Stimulated activated memory B cell treated with anti-CD40 and anti-IgM and Interleukin-4, amounts not matched to agents 10 μg/mL and 1 μg/mL and 100 μg/mL, for 72 hours (primary cell): ENCODE measurements around the gene CDK17.
"Not testable (repeated sequence)": the region's sequence is repeated elsewhere in the genome, so short reads cannot be mapped to it uniquely, and the experiment has no call there.

Source experiments
- ATAC-seq: fragments of 150-1000 bp; cut with Tn5 transposase; 2 replicates; pipeline ENCODE4 v1.10.0; 2021
- H3K27ac Mint-ChIP-seq: one replicate; pipeline ENCODE4 v1.8.0; 2022; ENCODE audit warnings: mild to moderate bottlenecking, mixed read lengths
- H3K27me3 Mint-ChIP-seq: one replicate; pipeline ENCODE4 v1.8.0; 2022; ENCODE audit warnings: mixed read lengths
- H3K36me3 Mint-ChIP-seq: one replicate; pipeline ENCODE4 v1.8.0; 2022; ENCODE audit warnings: mixed read lengths
- H3K4me1 Mint-ChIP-seq: one replicate; pipeline ENCODE4 v1.8.0; 2022; ENCODE audit warnings: mixed read lengths
- H3K4me3 Mint-ChIP-seq: one replicate; pipeline ENCODE4 v1.8.0; 2022; ENCODE audit warnings: mild to moderate bottlenecking, moderate library complexity, mixed read lengths
- H3K9me3 Mint-ChIP-seq: one replicate; pipeline ENCODE4 v1.8.0; 2022; ENCODE audit warnings: mixed read lengths

Gene CDK17

DNA sequence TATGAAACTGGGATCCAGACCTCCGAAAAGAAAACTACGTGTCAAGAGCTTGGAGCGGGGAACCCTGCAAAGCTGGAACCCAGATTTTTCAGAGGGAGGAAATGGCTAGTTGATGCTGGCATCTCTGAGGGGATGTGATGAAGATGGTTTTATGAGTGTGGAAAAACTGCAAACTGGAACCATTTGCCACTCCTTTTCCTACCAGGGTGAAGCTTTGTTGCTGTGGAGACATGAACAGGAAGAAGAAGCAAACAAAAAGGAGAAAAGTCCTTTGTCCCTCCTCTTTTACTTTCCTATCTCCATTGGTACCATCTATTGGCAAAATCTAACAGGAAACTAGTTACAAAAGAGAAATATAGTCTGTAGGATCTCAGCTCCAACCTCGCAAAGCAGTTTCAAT lies 39.2 kb downstream of the CDK17 start:
- Mint-ChIP-seq H3K27me3 (no peaks in the 10 kb centered on the region), H3K36me3 (peaks cover 13% of the 10 kb centered on the region), H3K4me1 (peaks cover 33% of the 10 kb centered on the region), H3K9me3 (peaks cover 3% of the 10 kb centered on the region), H3K27ac (no peak overlapping the region), H3K4me3 (no peak overlapping the region)
- ATAC-seq: no peak

DNA sequence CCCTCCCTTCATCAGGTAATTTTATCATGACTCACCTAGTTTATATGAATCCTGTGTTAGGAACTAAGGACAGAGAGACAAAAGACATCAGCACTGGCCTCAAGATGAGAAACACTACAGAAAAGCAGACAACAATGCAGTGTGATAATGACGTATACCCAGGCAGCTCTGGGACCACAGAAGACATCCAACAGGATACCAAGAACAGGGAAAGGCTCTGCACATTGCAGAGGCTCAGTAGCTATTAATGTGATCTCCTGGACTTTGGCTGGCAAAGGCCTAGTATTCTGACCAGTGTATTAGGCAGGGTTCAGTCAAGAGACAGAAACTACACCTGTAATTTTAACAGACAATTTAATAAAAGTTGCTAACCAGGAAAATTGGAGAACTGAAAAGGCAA lies 39.7 kb downstream of the CDK17 start:
- no peaks in the 10 kb centered on the region for H3K27me3 Mint-ChIP-seq
- peaks cover 31% of the 10 kb centered on the region for H3K4me1 Mint-ChIP-seq
- peaks cover 3% of the 10 kb centered on the region for H3K9me3 Mint-ChIP-seq
- ATAC-seq: no peak
- H3K4me3 Mint-ChIP-seq: no peak overlapping the region
- H3K27ac Mint-ChIP-seq: no peak overlapping the region
- peaks cover 13% of the 10 kb centered on the region for H3K36me3 Mint-ChIP-seq

DNA sequence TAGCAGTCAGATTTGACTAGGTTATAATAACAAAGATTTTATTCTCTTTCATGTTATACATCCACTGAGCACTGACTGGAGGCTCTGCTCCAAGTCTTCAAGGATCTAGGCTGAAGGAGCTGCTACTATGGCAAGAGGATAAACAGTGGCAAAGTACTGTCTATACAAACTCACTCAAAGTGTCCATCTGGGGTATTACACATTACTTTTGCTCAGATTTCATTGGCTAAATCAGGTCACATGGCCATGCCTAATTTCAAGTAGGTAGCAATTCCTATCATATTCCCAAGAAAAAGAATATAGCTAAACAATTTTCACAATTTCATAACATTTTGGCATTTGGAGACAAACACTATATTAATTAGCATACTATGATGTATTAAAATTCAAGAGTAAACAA lies 40.9 kb downstream of the CDK17 start:
- Mint-ChIP-seq H3K4me1 (peaks cover 36% of the 10 kb centered on the region), H3K27ac (no peak overlapping the region), H3K9me3 (peaks cover under 1% of the 10 kb centered on the region), H3K27me3 (no peaks in the 10 kb centered on the region), H3K36me3 (peaks cover 9% of the 10 kb centered on the region), H3K4me3 (no peak overlapping the region)
- ATAC-seq: no peak

DNA sequence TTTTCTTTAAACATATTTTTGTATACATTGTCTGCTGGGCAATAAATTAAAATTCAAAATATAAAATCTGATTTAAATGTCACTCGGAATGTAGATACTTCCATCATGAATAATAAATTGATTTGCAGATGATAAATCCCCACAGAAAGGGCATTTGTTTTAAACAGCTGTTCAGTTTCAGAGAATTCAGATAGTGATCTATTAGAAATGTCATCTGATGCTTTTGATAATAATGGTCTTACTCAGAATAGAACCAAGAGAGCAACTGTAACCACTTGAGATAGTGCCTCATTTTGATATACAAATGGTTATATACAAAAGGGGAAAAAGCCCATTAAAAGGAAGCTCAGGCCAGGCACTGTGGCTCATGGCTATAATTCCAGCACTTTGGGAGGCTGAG lies 43.4 kb downstream of the CDK17 start:
- Mint-ChIP-seq H3K27me3 (no peaks in the 10 kb centered on the region), H3K36me3 (peaks cover 7% of the 10 kb centered on the region), H3K27ac (no peak overlapping the region), H3K4me3 (no peak overlapping the region), H3K4me1 (peaks cover 52% of the 10 kb centered on the region), H3K9me3 (no peaks in the 10 kb centered on the region)
- ATAC-seq: no peak

DNA sequence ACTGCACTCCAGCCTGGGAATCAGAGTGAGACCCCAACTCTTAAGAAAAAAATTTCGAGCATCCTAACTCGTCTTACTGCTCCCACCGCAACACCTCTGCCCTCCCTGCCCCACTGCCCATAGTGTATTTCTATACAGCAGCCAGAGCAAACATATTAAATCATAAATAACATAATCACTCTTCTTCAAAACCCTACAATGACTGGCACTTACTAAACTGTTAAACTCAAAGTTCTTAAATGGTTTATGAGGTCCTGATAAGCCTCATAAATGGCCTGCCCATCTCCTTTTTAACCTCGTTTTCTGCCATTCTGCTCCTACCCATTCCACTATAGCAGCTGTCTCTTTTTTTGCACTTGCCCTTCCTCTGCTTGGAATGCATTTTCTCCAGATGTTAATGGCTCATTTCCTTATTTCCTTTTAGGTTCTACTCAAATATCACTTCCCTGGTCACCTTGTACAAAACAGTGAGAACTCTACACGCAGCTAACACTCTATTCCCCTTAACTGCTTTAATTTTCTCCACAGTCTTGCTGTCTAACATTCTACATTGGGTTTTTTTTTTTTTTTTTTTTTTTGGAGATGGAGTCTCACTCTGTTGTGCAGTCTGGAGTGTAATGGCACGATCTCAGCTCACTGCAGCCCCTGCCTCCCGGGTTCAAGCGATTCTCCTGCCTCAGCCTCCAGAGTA lies 45.2 kb downstream of the CDK17 start:
- H3K4me3 Mint-ChIP-seq: no peak overlapping the region
- no peaks in the 10 kb centered on the region for H3K36me3 Mint-ChIP-seq
- no peak overlapping the region for H3K27ac Mint-ChIP-seq
- peaks cover 57% of the 10 kb centered on the region for H3K4me1 Mint-ChIP-seq
- ATAC-seq: no peak
- no peaks in the 10 kb centered on the region for H3K27me3 Mint-ChIP-seq
- no peaks in the 10 kb centered on the region for H3K9me3 Mint-ChIP-seq

DNA sequence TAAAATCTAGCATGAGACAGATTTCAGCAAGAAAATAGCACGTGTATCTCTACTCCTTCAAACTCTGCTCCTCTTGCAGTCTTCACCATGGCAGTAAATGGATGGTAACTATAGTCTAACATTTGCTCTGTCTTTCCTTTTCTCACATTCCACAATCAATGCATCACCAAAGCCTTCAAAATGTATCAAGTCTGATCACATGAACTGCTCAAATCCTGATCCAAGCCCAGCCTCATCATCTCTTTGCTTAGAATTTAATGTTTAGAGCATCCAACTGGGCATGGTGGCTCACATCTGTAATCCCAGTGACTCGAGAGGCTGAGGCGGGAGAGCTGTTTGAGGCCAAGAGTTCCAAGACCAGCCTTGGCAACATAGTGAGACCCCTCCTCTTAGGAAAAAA lies 45.9 kb downstream of the CDK17 start:
- Mint-ChIP-seq H3K9me3 (no peaks in the 10 kb centered on the region), H3K4me1 (peaks cover 53% of the 10 kb centered on the region), H3K4me3 (no peak overlapping the region), H3K27me3 (no peaks in the 10 kb centered on the region), H3K36me3 (no peaks in the 10 kb centered on the region), H3K27ac (peak overlapping the region; percentile 5)
- ATAC-seq: no peak

DNA sequence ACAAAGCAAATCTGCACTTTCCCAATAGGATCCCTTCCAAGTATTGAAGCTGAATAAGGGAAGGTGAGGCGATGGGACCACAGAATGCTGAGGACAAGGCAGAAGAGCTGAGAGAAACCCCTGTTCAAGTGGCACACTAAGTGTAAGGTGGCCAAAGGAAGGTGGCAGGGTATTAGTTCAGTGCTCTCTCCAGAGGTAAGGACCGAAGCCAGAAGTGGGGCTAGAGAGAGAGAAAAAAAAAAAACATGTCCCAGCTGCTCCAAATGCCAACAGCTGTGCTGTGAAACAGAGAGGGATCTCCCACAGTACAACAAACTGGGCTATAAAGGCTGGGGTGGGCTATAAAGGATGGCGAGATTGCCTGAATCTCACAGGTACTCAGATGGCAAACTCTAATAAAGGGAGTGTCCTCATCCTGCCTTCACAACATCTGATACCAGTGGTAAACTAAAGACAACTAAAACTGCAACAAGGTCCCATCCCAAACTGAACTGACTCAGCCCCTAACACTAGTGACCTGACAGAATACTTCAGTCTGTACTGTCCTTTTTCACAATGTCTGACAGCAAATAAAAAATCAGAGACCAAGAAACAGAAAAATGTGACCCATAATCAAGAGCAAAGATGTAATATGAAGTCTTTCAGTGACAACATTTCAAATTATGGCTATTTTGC lies 47.9 kb downstream of the CDK17 start:
- peaks cover 69% of the 10 kb centered on the region for H3K4me1 Mint-ChIP-seq
- peak overlapping the region; percentile 64 for H3K27ac Mint-ChIP-seq
- H3K4me3 Mint-ChIP-seq: no peak overlapping the region
- H3K36me3 Mint-ChIP-seq: peaks cover 4% of the 10 kb centered on the region
- peak; percentile 47 for ATAC-seq
- no peaks in the 10 kb centered on the region for H3K9me3 Mint-ChIP-seq
- H3K27me3 Mint-ChIP-seq: no peaks in the 10 kb centered on the region

DNA sequence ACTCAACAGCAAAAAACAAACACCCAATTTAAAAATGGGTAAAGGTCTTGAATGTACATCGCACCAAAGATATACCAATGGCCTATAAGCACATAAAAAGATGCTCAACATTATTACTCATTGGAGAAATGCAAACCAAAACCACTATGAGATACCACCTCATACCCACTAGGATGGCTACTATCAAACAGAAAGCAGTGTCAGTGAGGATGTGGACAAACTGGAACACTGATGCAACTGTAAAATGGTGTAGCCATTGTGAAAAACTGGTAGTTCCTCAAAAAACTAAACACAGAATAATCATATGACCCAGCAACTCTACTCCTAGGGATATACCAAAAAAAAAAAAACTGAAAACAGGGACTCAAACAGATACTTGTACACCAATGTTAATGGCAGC lies 49.3 kb downstream of the CDK17 start:
- no peak overlapping the region for H3K4me3 Mint-ChIP-seq
- peaks cover 79% of the 10 kb centered on the region for H3K4me1 Mint-ChIP-seq
- no peak overlapping the region for H3K27ac Mint-ChIP-seq
- no peaks in the 10 kb centered on the region for H3K9me3 Mint-ChIP-seq
- no peaks in the 10 kb centered on the region for H3K27me3 Mint-ChIP-seq
- H3K36me3 Mint-ChIP-seq: peaks cover 10% of the 10 kb centered on the region
- ATAC-seq: peak; percentile 61

DNA sequence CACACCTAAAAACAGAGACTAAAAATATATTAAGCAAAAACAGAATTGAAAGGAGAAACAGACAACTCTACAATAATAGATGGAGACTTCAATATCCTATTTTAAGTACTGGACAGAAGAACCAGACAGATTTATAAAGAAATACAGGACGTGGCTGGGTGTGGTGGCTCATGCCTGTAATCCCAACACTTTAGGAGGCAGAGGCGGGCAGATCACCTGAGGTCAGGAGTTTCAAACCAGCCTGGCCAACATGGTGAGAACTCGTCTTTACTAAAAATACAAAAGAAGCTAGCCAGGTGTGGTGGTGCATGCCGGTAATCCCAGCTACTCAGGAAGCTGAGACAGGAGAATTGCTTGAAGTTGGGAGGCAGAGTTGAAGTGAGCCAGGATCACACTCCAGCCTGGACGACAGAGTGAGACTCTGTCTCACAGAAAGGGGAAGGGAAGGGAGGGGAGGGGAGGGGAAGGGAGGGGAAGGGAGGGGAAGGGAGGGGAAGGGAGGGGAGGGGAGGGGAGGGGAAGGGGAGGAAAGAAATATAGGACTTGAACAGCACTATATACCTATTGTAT lies 53.0 kb downstream of the CDK17 start:
- Mint-ChIP-seq H3K36me3 (peaks cover 40% of the 10 kb centered on the region), H3K4me3 (peak overlapping the region; percentile 37), H3K27ac (peak overlapping the region; percentile 64)

DNA sequence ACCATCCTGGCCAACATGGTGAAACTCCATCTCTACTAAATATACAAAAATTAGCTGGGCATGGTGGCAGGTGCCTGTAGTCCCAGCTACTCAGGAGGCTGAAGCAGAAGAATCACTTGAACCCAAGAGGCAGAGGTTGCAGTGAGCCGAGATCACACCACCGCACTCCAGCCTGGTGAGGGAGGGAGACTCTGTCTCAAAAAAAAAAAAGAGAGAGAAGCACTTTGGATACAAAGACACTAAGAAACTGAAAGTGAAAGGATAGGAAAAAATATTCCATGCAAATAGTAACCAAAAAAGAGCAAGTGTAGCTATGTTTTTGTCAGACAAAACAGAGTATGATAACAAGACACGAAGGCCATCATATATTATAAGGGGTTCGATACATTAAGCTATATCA lies 53.5 kb downstream of the CDK17 start:
- Mint-ChIP-seq H3K4me1 (peaks cover 56% of the 10 kb centered on the region), H3K27ac (peak overlapping the region; percentile 64), H3K36me3 (peaks cover 40% of the 10 kb centered on the region), H3K4me3 (peak overlapping the region; percentile 37)
- H3K9me3 Mint-ChIP-seq, H3K27me3 Mint-ChIP-seq, ATAC-seq: not testable (repeated sequence)

More for the DNA sequence above, 53.0 kb downstream of the CDK17 start:
- Mint-ChIP-seq H3K4me1 (peaks cover 61% of the 10 kb centered on the region), H3K9me3 (peaks cover 2% of the 10 kb centered on the region), H3K27me3 (no peaks in the 10 kb centered on the region)
- no peak for ATAC-seq

DNA sequence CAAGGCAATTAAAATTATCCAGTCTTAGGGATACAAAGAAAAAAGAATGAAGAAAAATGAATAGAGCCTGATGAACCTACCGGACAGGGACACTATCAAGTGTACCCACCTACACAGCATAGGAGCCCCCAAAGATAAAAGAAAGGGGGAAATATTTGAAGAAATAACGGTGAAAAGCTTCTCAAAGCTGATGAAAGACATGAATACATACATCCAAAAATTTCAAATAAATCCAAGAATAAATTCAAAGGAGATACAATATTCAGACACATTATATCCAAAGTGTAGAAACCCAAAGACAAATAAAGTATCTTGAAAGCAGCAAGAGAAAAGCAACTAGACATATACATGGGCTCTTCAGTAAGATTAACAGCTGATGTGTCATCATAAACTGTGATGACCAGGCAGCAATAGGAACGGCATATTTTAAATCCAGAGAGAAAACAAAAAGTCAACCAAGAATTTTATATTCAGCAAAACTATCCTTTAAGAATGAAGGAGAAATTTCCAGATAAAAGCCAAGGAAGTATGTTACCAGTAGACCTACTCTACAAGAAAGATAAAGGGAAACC lies 56.0 kb downstream of the CDK17 start:
- no peaks in the 10 kb centered on the region for H3K27me3 Mint-ChIP-seq
- no peak overlapping the region for H3K4me3 Mint-ChIP-seq
- peaks cover 48% of the 10 kb centered on the region for H3K4me1 Mint-ChIP-seq
- no peak for ATAC-seq
- peak overlapping the region; percentile 17 for H3K27ac Mint-ChIP-seq
- peaks cover 2% of the 10 kb centered on the region for H3K9me3 Mint-ChIP-seq
- peaks cover 40% of the 10 kb centered on the region for H3K36me3 Mint-ChIP-seq

DNA sequence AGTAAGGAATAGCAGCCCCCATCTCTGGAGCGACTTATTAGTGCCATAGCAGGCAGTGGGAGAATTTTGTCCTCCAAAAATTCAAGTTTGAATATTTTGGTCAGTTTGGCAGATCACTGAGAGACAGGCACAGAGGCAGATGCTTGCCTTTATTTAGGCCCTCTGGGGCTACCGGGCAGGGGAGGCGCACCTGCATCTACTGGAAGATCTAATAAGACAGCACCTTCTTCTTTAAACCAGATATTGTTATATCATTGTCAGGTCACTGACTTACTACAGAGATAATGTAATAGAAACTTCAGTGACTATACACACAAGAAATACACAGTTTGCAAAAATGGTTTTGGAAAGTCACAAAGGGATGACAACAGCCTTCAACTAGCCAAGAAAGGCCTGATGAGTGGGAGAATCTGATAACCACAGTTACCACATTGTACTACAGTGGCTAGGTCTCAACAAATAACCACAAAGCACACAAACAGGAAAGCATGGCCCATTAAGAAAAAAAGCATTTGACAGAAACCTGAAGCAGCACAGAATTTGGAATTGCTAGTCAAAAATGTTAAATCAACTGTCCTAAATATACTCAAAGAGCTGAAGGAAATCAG lies 56.8 kb downstream of the CDK17 start:
- Mint-ChIP-seq H3K4me3 (no peak overlapping the region), H3K27me3 (no peaks in the 10 kb centered on the region), H3K36me3 (peaks cover 40% of the 10 kb centered on the region), H3K4me1 (peaks cover 47% of the 10 kb centered on the region), H3K9me3 (peaks cover 2% of the 10 kb centered on the region), H3K27ac (peak overlapping the region; percentile 17)
- peak; percentile 64 for ATAC-seq

DNA sequence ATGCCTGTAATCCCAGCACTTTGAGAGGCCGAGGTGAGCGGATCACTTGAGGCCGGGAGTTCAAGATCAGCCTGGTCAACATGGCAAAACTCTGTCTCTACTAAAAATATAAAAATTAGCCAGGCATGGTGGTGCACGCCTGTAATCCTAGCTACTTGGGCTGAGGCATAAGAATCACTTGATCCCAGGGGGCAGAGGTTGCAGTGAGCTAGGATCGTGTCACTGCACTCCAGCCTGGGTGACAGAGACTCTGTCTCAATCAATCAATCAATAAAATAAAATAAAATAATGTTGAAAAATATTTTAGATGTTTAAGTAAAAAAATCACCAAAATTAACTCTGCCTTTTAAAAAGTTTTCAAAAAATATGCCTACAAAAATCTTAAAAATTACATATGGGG lies 60.6 kb downstream of the CDK17 start:
- H3K27ac Mint-ChIP-seq, H3K27me3 Mint-ChIP-seq, H3K9me3 Mint-ChIP-seq, H3K4me3 Mint-ChIP-seq, ATAC-seq: not testable (repeated sequence)
- Mint-ChIP-seq H3K36me3 (peaks cover 34% of the 10 kb centered on the region), H3K4me1 (peaks cover 34% of the 10 kb centered on the region)

DNA sequence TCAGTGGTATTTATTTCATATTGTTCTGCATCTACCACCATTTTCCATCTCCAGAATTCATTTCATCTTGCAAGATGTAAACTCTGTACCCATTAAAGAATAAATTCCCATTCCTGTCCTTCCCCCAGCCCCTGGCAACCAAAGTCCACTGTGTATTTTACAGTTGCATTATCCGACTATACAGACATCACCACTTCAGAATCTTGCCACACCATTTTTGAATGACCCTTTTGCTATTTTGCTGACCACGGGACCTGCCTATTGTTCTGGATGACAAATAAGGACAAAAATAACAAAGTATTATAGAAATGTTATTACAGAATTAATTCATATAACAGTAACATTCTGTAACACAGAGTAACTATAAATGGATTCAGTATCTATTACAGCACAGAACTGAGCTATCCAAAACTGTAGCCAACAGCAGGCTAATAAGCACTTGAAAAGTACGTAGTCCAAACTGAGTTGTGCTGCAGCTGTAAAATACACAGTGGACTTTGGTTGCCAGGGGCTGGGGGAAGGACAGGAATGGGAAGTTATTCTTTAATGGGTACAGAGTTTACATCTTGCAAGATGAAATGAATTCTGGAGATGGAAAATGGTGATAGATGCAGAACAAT lies 61.3 kb downstream of the CDK17 start:
- H3K36me3 Mint-ChIP-seq: peaks cover 27% of the 10 kb centered on the region
- no peak overlapping the region for H3K4me3 Mint-ChIP-seq
- H3K27ac Mint-ChIP-seq: no peak overlapping the region
- ATAC-seq: no peak
- peaks cover 3% of the 10 kb centered on the region for H3K9me3 Mint-ChIP-seq
- H3K27me3 Mint-ChIP-seq: no peaks in the 10 kb centered on the region
- peaks cover 33% of the 10 kb centered on the region for H3K4me1 Mint-ChIP-seq

DNA sequence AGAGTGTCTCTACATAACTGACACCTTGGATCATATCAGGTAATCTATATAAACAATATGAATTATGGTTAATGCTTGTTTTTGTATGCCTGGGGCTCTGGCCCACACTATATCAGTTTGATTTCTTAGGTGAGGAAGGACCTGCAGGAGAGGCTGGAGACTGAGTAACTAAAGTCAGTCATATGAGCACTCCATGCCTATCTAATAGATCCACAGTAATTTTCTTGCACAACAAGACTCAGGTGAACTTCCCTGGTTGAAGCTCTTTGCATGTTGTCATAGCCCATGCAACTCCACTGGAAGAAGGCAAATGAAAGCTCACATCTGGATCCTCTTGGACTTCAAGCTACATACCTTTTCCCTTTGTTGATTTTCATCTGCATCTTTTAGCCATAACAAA lies 62.3 kb downstream of the CDK17 start:
- Mint-ChIP-seq H3K4me1 (peaks cover 23% of the 10 kb centered on the region), H3K27ac (no peak overlapping the region), H3K27me3 (no peaks in the 10 kb centered on the region), H3K9me3 (peaks cover 3% of the 10 kb centered on the region), H3K4me3 (no peak overlapping the region), H3K36me3 (peaks cover 17% of the 10 kb centered on the region)
- ATAC-seq: no peak
